Neuronal stem cell (in vitro differentiated cells): ENCODE data around the gene MRGPRX3. TPM values are rescaled to one million over a fixed set of nuclear protein-coding genes. Genes with fewer than 3 reads are reported as not detected.

Experiments
- DNase-seq: peaks from one replicate; pipeline ENCODE4 v3.0.0-alpha.2; 2013; ENCODE audit warnings: low spot score
- H2AFZ ChIP-seq: one replicate; pipeline ENCODE4 v1.6.1; 2013; ENCODE audit warnings: mild to moderate bottlenecking, low read length, inconsistent platforms
- H2AK5ac ChIP-seq: 2 replicates; pipeline ENCODE4 v1.6.1; 2013; ENCODE audit warnings: low read depth, mild to moderate bottlenecking, inconsistent platforms, low read length, moderate library complexity, mixed read lengths
- H2BK120ac ChIP-seq: 2 replicates; pipeline ENCODE4 v1.6.1; 2013; ENCODE audit warnings: low read depth, mild to moderate bottlenecking, inconsistent platforms, low read length, moderate library complexity, mixed read lengths
- H2BK12ac ChIP-seq: one replicate; pipeline ENCODE4 v1.6.1; 2013; ENCODE audit warnings: low read length, inconsistent platforms
- H2BK15ac ChIP-seq: 2 replicates; pipeline ENCODE4 v1.6.1; 2013; ENCODE audit warnings: mild to moderate bottlenecking, low read length, inconsistent platforms, mixed read lengths
- H2BK5ac ChIP-seq: one replicate; pipeline ENCODE4 v1.6.1; 2013; ENCODE audit warnings: inconsistent platforms, mild to moderate bottlenecking, low read length, moderate library complexity
- H3K14ac ChIP-seq: one replicate; pipeline ENCODE4 v1.6.1; 2013; ENCODE audit warnings: low read length, inconsistent platforms
- H3K18ac ChIP-seq: 2 replicates; pipeline ENCODE4 v1.6.1; 2013; ENCODE audit warnings: low read length, inconsistent platforms
- H3K23ac ChIP-seq: 2 replicates; pipeline ENCODE4 v1.6.1; 2013; ENCODE audit warnings: low read depth, mild to moderate bottlenecking, mixed read lengths, low read length, inconsistent platforms; ENCODE audit not compliant: poor library complexity
- H3K27ac ChIP-seq: replicated peaks from 3 replicates; pipeline ENCODE4 v1.5.1; 2013; ENCODE audit warnings: low read length, inconsistent platforms
- H3K27me3 ChIP-seq, 3 experiments: 2 replicates each; pipeline ENCODE4 v1.6.1; 2013; ENCODE audit warnings: low read length in 3 of 3, mild to moderate bottlenecking in 2 of 3, inconsistent platforms in 1 of 3, low read depth in 1 of 3, mixed read lengths in 1 of 3, moderate library complexity in 1 of 3; ENCODE audit not compliant: control insufficient read depth in 3 of 3, insufficient read depth in 3 of 3
- H3K36me3 ChIP-seq, 2 donors: replicated peaks in 1 of 2; 2 replicates each; pipeline ENCODE4 v1.6.1; 2013; ENCODE audit warnings: low read length in 2 of 2; ENCODE audit not compliant: control insufficient read depth in 2 of 2, insufficient read depth in 2 of 2
- H3K4ac ChIP-seq: 2 replicates; pipeline ENCODE4 v1.6.1; 2013; ENCODE audit warnings: inconsistent platforms, mild to moderate bottlenecking, low read length, moderate library complexity
- H3K4me1 ChIP-seq, 2 donors: 1 replicate in 1 of 2; 2 replicates in 1 of 2; pipeline ENCODE4 v1.6.1; 2013; ENCODE audit warnings: low read length in 2 of 2, low read depth in 1 of 2; ENCODE audit not compliant: control insufficient read depth in 2 of 2, insufficient read depth in 1 of 2
- H3K4me2 ChIP-seq: one replicate; pipeline ENCODE4 v1.6.1; 2013; ENCODE audit warnings: mild to moderate bottlenecking, low read length, inconsistent platforms; ENCODE audit not compliant: insufficient read depth, poor library complexity, severe bottlenecking
- H3K4me3 ChIP-seq, 2 donors: 2 replicates each; pipeline ENCODE4 v1.5.1; 2013; ENCODE audit warnings: low read length in 2 of 2, mild to moderate bottlenecking in 2 of 2, inconsistent platforms in 1 of 2, moderate library complexity in 1 of 2
- H3K79me1 ChIP-seq: one replicate; pipeline ENCODE4 v1.6.1; 2013; ENCODE audit warnings: low read depth, mild to moderate bottlenecking, inconsistent platforms, low read length, moderate library complexity
- H3K9ac ChIP-seq: one replicate; pipeline ENCODE4 v1.6.1; 2013; ENCODE audit warnings: mild to moderate bottlenecking, low read depth, low read length, inconsistent platforms; ENCODE audit not compliant: poor library complexity
- H3K9me3 ChIP-seq, 2 donors: replicated peaks in 1 of 2; 2 replicates each; pipeline versions ENCODE3 to v1.6.1; 2013; ENCODE audit warnings: low read length in 2 of 2, mild to moderate bottlenecking in 2 of 2, inconsistent platforms in 1 of 2, low read depth in 1 of 2, mixed read lengths in 1 of 2, moderate library complexity in 1 of 2; ENCODE audit not compliant: control insufficient read depth in 2 of 2, insufficient read depth in 1 of 2
- H4K8ac ChIP-seq: one replicate; pipeline ENCODE4 v1.6.1; 2013; ENCODE audit warnings: low read depth, mild to moderate bottlenecking, inconsistent platforms, low read length, moderate library complexity
- H4K91ac ChIP-seq: one replicate; pipeline ENCODE4 v1.6.1; 2013; ENCODE audit warnings: low read length, low read depth, mild to moderate bottlenecking, inconsistent platforms; ENCODE audit not compliant: poor library complexity
- WGBS, 2 donors: extraction: QIAGEN DNeasy Blood & Tissue Kit; methylation state at CpG; one replicate each; pipeline ENCODE4 v1.1.7; 2013; ENCODE audit warnings: missing lambda C conversion rate in 2 of 2, mixed read lengths in 1 of 2; ENCODE audit not compliant: insufficient read length in 2 of 2, insufficient replicate concordance in 1 of 2; ENCODE audit errors: extremely low coverage in 2 of 2; 5-methylcytosine and 5-hydroxymethylcytosine counted together
- small RNA-seq: library from polyadenylated mRNA; stranded (forward); fragments of <200 nt; extraction: miRNeasy Mini kit (QIAGEN cat#:217004); gene quantifications from one replicate; pipeline ENCODE3, GENCODE V24; 2013; ENCODE audit not compliant: insufficient read depth

MRGPRX3 gene

GRCh38 chr11:18173225-18173866 is 41.0 kb downstream of the MRGPRX3 start:
- Histone ChIP-seq H2BK15ac (no peak overlapping the region), H3K23ac (peak overlapping the region; percentile 50), H3K4ac (peak overlapping the region; percentile 13), H3K9ac (peak overlapping the region; percentile 13), H3K4me2 (no peak overlapping the region), H3K9me3 (no peaks in the 10 kb centered on the region), H2BK5ac (peak overlapping the region; percentile 11), H3K4me1 (no peaks in the 10 kb centered on the region), H3K14ac (no peak overlapping the region), H2BK120ac (no peak overlapping the region), H3K27me3 (peaks cover 0 to 7% (median 0%) of the 10 kb centered on the region in 3 experiments), H3K18ac (no peak overlapping the region), H4K8ac (no peak overlapping the region), H3K27ac (no peak overlapping the region), H2AFZ (no peak overlapping the region), H3K36me3 (no peaks in the 10 kb centered on the region), H3K4me3 (no peak overlapping the region), H2AK5ac (no peak overlapping the region), H3K79me1 (no peaks in the 10 kb centered on the region), H2BK12ac (no peak overlapping the region), H4K91ac (no peak overlapping the region)
- no peak for DNase-seq
- 100% methylated on average over 3 of the region's 28 CpGs; no CpG with 5 or more reads in 1 of the 2 donors for WGBS, 2 donors

Small RNA genes within 50 kb of the gene (small RNA-seq; reads per million reads assigned to genes)
- gene HIGD1AP5 = not detected
